Thyroid gland (tissue), 4 donors: ENCODE results near the gene TMCO1.

Source experiments
- POLR2A ChIP-seq, 2 donors: fragments of 450-650 bp; IDR thresholded peaks; one replicate each; pipeline ENCODE4 v1.6.1; 2017; ENCODE audit warnings: antibody characterized with exemption in 2 of 2, mild to moderate bottlenecking in 2 of 2, moderate library complexity in 1 of 2
- TF ChIP-seq, protein P1 (sequence below), 6 experiments: fragments of 200-600 bp in 3 of 6; fragments of 450-650 bp in 3 of 6; sonication (generic) in 3 of 6; IDR thresholded peaks; one replicate each; pipeline ENCODE4 v1.5.1; 2016 to 2019; ENCODE audit warnings: antibody characterized with exemption in 6 of 6, mild to moderate bottlenecking in 2 of 6, inconsistent platforms in 1 of 6, moderate library complexity in 1 of 6

DNA sequence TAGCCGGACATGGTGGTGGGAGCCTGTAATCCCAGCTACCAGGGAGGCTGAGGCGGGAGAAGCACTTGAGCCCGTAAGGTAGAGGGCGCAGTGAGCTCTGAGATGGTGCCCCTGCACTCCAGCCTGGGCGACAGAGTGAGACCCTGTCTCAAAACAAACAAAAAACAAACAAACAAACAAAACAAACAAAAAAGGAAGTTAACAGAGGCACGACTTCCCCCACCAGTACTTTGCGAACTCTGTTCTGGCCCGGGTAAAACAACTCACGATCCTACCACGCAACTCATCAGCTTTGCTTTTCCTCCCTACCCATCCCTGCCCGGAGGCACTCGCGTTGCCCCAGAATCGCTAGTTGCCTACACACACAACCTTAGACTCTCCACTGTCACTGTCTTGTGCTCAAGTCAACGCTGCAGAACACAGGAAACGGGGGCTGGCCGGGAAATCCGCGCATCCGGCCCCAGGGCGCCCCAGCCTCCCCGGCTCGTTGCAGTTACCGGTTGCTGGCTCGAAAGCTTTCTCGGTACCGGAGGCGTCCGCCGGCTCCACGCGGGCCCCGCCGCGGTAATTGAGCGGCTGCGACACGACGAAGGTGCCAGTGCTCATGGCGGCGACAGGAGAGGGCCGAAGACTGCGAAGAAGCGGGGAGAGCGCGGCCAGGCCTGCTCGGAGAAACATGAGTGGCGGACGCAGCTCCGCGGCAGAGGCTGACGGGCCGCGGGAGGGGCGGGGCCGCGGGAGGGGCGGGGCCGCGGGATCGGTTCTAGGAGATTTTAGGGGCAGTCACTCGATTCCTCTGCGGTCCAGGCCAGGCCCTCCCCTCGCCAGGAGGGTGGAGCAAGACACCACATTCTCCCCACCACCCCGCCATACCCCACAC is 70.5 kb downstream of the TMCO1 start, which contains the start of gene ALDH9A1:
- TF ChIP-seq, protein P1, sequence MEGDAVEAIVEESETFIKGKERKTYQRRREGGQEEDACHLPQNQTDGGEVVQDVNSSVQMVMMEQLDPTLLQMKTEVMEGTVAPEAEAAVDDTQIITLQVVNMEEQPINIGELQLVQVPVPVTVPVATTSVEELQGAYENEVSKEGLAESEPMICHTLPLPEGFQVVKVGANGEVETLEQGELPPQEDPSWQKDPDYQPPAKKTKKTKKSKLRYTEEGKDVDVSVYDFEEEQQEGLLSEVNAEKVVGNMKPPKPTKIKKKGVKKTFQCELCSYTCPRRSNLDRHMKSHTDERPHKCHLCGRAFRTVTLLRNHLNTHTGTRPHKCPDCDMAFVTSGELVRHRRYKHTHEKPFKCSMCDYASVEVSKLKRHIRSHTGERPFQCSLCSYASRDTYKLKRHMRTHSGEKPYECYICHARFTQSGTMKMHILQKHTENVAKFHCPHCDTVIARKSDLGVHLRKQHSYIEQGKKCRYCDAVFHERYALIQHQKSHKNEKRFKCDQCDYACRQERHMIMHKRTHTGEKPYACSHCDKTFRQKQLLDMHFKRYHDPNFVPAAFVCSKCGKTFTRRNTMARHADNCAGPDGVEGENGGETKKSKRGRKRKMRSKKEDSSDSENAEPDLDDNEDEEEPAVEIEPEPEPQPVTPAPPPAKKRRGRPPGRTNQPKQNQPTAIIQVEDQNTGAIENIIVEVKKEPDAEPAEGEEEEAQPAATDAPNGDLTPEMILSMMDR (IDR thresholded peaks at IDR 0.05), result peak in 3 of 6 experiments; percentile 6 to 32 (median 32)
- TF ChIP-seq POLR2A (IDR thresholded peaks at IDR 0.05), result peak in 1 of 2 donors; percentile 93
